Stimulated activated CD8-positive, alpha-beta memory T cell treated with anti-CD3 and anti-CD28 coated beads, Interleukin-4, amount 100 ng/mL, for 1 hour (primary cell): ENCODE data around the gene RAB11FIP3.

Source experiments
- DNase-seq, 2 donors: peaks; one replicate each; pipeline ENCODE4 v3.0.0-alpha.2; 2020; ENCODE audit warnings: low read depth in 2 of 2, low spot score in 1 of 2

The RAB11FIP3 gene

GRCh38 chr16:552171-552570, 126.7 kb downstream of the RAB11FIP3 start:
- no peak for DNase-seq

GRCh38 chr16:553601-554296, 128.3 kb downstream of the RAB11FIP3 start:
- no peak for DNase-seq

- DNase-seq = no peak
Measured at GRCh38 chr16:554297-554621, 128.8 kb downstream of the RAB11FIP3 start.

GRCh38 chr16:554640-555365, 129.4 kb downstream of the RAB11FIP3 start:
- no peak for DNase-seq

- no peak for DNase-seq
Measured at GRCh38 chr16:555528-556473, 130.4 kb downstream of the RAB11FIP3 start.

GRCh38 chr16:556474-557173, 131.2 kb downstream of the RAB11FIP3 start:
- no peak for DNase-seq

GRCh38 chr16:557463-558297, 132.2 kb downstream of the RAB11FIP3 start:
- no peak for DNase-seq

GRCh38 chr16:558298-559020, 133.0 kb downstream of the RAB11FIP3 start:
- DNase-seq = no peak

- DNase-seq = no peak
Measured at GRCh38 chr16:559021-559380, 133.6 kb downstream of the RAB11FIP3 start.

- DNase-seq = no peak
Measured at GRCh38 chr16:559411-560203, 134.2 kb downstream of the RAB11FIP3 start.

GRCh38 chr16:560204-560700, 134.8 kb downstream of the RAB11FIP3 start, which contains the start of gene PRR35:
PRR35 (plus strand) TSS chr16:560394; CDS start chr16:563295, 2,901 bp downstream.
- DNase-seq = no peak

GRCh38 chr16:560701-561412, 135.4 kb downstream of the RAB11FIP3 start:
- no peak for DNase-seq

- no peak for DNase-seq
Measured at GRCh38 chr16:561413-561794, 136.0 kb downstream of the RAB11FIP3 start.

- no peak for DNase-seq
Measured at GRCh38 chr16:561957-562938, 136.8 kb downstream of the RAB11FIP3 start.

GRCh38 chr16:563072-563644, 137.7 kb downstream of the RAB11FIP3 start:
- no peak for DNase-seq

GRCh38 chr16:564690-565418, 139.4 kb downstream of the RAB11FIP3 start:
- no peak for DNase-seq
